KMS-11 (cell line): ENCODE results near the gene XDH.

Experiments used
- H2AFZ ChIP-seq: fragments of 200-600 bp; sonication (generic); 2 replicates; pipeline ENCODE4 v1.6.1; 2016; ENCODE audit warnings: antibody characterized with exemption, mixed run types, low read depth
- H3K27ac ChIP-seq: fragments of 200-600 bp; sonication (generic); 2 replicates; pipeline ENCODE4 v1.6.1; 2016; ENCODE audit warnings: mild to moderate bottlenecking, mixed run types
- H3K27me3 ChIP-seq: fragments of 200-600 bp; sonication (generic); 2 replicates; pipeline ENCODE4 v1.6.1; 2017; ENCODE audit warnings: mild to moderate bottlenecking, low read depth, mixed run types, moderate library complexity; ENCODE audit not compliant: insufficient read depth
- H3K36me3 ChIP-seq: fragments of 200-600 bp; sonication (generic); 2 replicates; pipeline ENCODE4 v1.6.1; 2017; ENCODE audit warnings: mild to moderate bottlenecking, mixed run types; ENCODE audit not compliant: insufficient read depth
- H3K4me1 ChIP-seq: fragments of 200-600 bp; sonication (generic); 2 replicates; pipeline ENCODE4 v1.6.1; 2016; ENCODE audit warnings: mild to moderate bottlenecking, low read depth, mixed run types; ENCODE audit not compliant: poor library complexity, severe bottlenecking
- H3K4me2 ChIP-seq: fragments of 200-600 bp; sonication (generic); 2 replicates; pipeline ENCODE4 v1.7.0; 2016; ENCODE audit warnings: mild to moderate bottlenecking, mixed run types
- H3K4me3 ChIP-seq: fragments of 200-600 bp; sonication (generic); IDR thresholded peaks from 2 replicates; pipeline ENCODE4 v1.6.1; 2017; ENCODE audit warnings: low read depth, low read length, mixed read lengths; ENCODE audit not compliant: insufficient read depth
- H3K79me2 ChIP-seq: fragments of 200-600 bp; sonication (generic); 2 replicates; pipeline ENCODE4 v1.6.1; 2016; ENCODE audit warnings: low read depth, mixed run types; ENCODE audit not compliant: insufficient read depth
- H3K9ac ChIP-seq: fragments of 200-600 bp; sonication (generic); 2 replicates; pipeline ENCODE4 v1.6.1; 2016; ENCODE audit warnings: mild to moderate bottlenecking, mixed run types
- H4K20me1 ChIP-seq: fragments of 200-600 bp; sonication (generic); 2 replicates; pipeline ENCODE4 v1.6.1; 2016; ENCODE audit warnings: mild to moderate bottlenecking, mixed run types; ENCODE audit not compliant: insufficient read depth
- TF ChIP-seq, protein P1 (sequence below): fragments of 200-600 bp; sonication (generic); conservative IDR thresholded peaks from 2 replicates; pipeline ENCODE4 v1.6.1; 2017; ENCODE audit warnings: low read depth, mild to moderate bottlenecking, antibody characterized with exemption, low read length, moderate library complexity, mixed read lengths

Gene XDH

DNA sequence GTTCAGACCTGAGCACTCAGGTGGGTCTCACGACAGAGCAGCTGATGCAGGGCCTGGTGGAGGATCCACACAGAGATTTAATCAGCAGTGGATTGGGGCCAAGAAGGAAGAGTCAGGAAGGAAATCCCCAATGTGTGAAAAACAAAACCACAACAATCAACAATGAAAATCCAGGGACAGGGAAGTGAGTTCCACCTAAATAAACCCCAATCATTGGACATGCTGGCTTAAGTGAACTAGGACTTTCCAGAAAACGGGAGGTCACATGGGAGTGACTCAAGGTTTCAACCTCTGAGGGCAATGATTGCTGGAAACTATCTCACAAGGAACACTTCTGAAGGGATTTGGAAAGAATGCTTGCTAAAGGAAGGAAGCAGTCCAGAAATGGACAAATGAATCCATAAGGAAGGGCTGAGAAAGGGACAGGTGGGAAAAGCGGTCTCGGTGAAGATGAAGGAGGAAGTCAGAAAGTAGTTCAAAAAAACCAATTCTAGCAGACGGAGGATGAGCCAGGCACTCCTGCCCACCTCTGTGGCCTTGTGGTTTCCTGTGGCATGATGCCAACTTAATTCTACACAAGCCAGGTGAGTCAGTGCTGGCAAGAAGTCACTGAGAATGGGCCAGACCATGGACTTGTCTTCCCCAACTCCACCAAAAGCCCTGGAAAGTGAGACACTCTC, 15.4 kb upstream of the XDH start:
- Histone ChIP-seq H3K4me2 (no peak overlapping the region), H2AFZ (no peak overlapping the region), H4K20me1 (no peaks in the 10 kb centered on the region), H3K4me3 (no peak overlapping the region), H3K9ac (no peak overlapping the region), H3K27me3 (no peaks in the 10 kb centered on the region), H3K27ac (no peak overlapping the region), H3K79me2 (no peaks in the 10 kb centered on the region), H3K36me3 (no peaks in the 10 kb centered on the region), H3K4me1 (no peaks in the 10 kb centered on the region)
- TF ChIP-seq, protein P1, sequence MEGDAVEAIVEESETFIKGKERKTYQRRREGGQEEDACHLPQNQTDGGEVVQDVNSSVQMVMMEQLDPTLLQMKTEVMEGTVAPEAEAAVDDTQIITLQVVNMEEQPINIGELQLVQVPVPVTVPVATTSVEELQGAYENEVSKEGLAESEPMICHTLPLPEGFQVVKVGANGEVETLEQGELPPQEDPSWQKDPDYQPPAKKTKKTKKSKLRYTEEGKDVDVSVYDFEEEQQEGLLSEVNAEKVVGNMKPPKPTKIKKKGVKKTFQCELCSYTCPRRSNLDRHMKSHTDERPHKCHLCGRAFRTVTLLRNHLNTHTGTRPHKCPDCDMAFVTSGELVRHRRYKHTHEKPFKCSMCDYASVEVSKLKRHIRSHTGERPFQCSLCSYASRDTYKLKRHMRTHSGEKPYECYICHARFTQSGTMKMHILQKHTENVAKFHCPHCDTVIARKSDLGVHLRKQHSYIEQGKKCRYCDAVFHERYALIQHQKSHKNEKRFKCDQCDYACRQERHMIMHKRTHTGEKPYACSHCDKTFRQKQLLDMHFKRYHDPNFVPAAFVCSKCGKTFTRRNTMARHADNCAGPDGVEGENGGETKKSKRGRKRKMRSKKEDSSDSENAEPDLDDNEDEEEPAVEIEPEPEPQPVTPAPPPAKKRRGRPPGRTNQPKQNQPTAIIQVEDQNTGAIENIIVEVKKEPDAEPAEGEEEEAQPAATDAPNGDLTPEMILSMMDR = no peak

DNA sequence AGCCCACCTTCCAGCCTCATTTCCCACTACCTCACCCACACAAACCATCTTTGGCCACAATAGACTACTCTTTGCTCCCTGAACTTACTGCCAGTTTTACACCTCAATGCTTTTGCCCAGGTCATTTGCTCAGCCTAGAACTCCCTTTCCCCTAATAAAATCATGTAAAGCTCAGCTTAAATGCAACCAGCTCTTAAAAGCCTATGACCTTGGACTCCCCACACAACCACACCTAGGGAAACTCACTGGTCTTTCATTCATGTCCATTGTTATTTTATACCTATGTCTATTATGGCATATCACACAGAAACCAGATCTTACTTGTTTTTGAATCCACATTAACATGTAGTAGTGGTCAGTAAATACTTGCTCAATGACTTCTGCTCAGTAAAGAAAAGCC, 14.5 kb upstream of the XDH start:
- H3K4me1 ChIP-seq = no peaks in the 10 kb centered on the region
- no peaks in the 10 kb centered on the region for H3K79me2 ChIP-seq
- no peaks in the 10 kb centered on the region for H3K36me3 ChIP-seq
- no peak overlapping the region for H3K27ac ChIP-seq
- no peaks in the 10 kb centered on the region for H3K27me3 ChIP-seq
- no peaks in the 10 kb centered on the region for H4K20me1 ChIP-seq
- H3K4me3 ChIP-seq = no peak overlapping the region
- H3K4me2 ChIP-seq = no peak overlapping the region
- H3K9ac ChIP-seq = no peak overlapping the region
- H2AFZ ChIP-seq = no peak overlapping the region
- TF ChIP-seq, protein P1 = no peak

DNA sequence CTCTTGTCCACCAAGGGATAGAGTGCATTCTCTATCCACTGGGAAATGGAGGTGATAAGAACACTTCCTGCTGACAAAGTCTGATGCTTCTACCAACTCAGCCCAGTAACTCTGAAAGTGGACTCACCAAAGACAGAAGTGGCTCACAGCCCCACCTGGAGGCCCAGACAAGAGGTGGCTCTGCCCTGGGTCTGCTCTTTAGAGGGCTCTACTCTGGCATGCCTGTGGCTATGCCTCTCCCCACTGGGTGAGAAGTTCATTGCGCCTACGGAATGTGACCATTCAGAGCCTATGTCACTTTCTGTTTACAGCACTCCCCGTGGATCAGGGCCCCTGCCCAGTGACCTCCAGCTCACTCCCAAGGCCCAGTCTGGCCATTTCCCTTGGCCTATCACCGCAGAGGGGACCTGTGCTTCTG, 13.5 kb upstream of the XDH start:
- H3K79me2 ChIP-seq = no peaks in the 10 kb centered on the region
- no peak overlapping the region for H3K27ac ChIP-seq
- no peak overlapping the region for H3K9ac ChIP-seq
- no peaks in the 10 kb centered on the region for H3K4me1 ChIP-seq
- no peak overlapping the region for H3K4me3 ChIP-seq
- no peak overlapping the region for H3K4me2 ChIP-seq
- no peaks in the 10 kb centered on the region for H3K27me3 ChIP-seq
- TF ChIP-seq, protein P1 = no peak
- H4K20me1 ChIP-seq = no peaks in the 10 kb centered on the region
- no peaks in the 10 kb centered on the region for H3K36me3 ChIP-seq
- no peak overlapping the region for H2AFZ ChIP-seq

DNA sequence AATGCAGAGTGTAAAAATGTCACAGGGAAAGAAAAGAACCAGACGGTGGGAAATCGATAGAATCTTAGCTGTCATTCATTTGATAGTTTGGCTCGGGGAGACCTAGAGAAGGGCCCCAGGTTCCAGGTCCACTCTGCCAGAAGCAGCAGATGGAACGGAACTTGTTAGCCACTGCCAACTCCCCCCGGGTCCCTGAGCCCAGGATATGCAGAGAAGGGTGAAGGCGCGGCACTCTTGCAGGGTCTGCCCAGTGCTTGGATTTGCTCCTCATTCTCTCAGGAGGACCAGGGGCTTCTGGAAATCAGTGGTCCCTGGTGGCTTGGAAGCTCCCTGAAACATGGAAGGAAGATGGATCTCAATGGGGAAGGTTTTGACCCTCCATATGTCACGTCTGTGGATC, 11.6 kb upstream of the XDH start:
- H3K4me2 ChIP-seq = no peak overlapping the region
- TF ChIP-seq, protein P1 = no peak
- no peaks in the 10 kb centered on the region for H3K4me1 ChIP-seq

More for the DNA sequence above, 11.6 kb upstream of the XDH start:
- H3K9ac ChIP-seq = no peak overlapping the region
- no peaks in the 10 kb centered on the region for H3K36me3 ChIP-seq
- no peak overlapping the region for H2AFZ ChIP-seq
- H3K27ac ChIP-seq = no peak overlapping the region
- H3K27me3 ChIP-seq = no peaks in the 10 kb centered on the region
- no peaks in the 10 kb centered on the region for H3K79me2 ChIP-seq
- no peaks in the 10 kb centered on the region for H4K20me1 ChIP-seq
- H3K4me3 ChIP-seq = no peak overlapping the region
